Upper lobe of right lung (tissue), 1 donor: ENCODE results near the gene SHE. TPM values are rescaled to one million over a fixed set of nuclear protein-coding genes. Genes with fewer than 3 reads are reported as not detected.
A peak's percentile ranks its signal among the peaks of the same experiment; 100 is the strongest.

Experiments used
- ATAC-seq: fragments of 200-7000 bp; cut with Tn5 transposase; one replicate; pipeline ENCODE4 v1.9.1; 2020; ENCODE audit warnings: mild to moderate bottlenecking, moderate library complexity
- DNase-seq: peaks from one replicate; pipeline ENCODE4 v3.0.0-alpha.2; 2020
- H3K27ac ChIP-seq: fragments of 200-600 bp; one replicate; pipeline ENCODE4 v1.8.0; 2022
- H3K27me3 ChIP-seq: fragments of 200-600 bp; one replicate; pipeline ENCODE4 v1.8.0; 2022; ENCODE audit warnings: mild to moderate bottlenecking
- H3K36me3 ChIP-seq: fragments of 200-600 bp; one replicate; pipeline ENCODE4 v1.8.0; 2022
- H3K4me1 ChIP-seq: fragments of 200-600 bp; one replicate; pipeline ENCODE4 v1.8.0; 2022
- H3K4me3 ChIP-seq: fragments of 200-600 bp; one replicate; pipeline ENCODE4 v1.8.0; 2022; ENCODE audit warnings: mild to moderate bottlenecking
- H3K9me3 ChIP-seq: fragments of 200-600 bp; one replicate; pipeline ENCODE4 v1.8.0; 2022
- CTCF ChIP-seq: fragments of 200-600 bp; IDR thresholded peaks from one replicate; pipeline ENCODE4 v1.8.0; 2022; ENCODE audit warnings: antibody characterized with exemption
- intact Hi-C: fragments of 100-400 bp; cut with DNase I; formaldehyde crosslinking; loops from one replicate; pipeline ENCODE4 v1.11.0; 2022
- total RNA-seq: library from RNA; stranded (reverse); fragmentation: NEBNext Ultra II Directional; extraction: Animal tissue kit (Norgen Biotek cat#: 25700); gene quantifications from one replicate; pipeline ENCODE4 v1.2.1, GENCODE V29; 2021
- donor health status: DM: no; HTN: yes; CAD: no; lungs with severe emphysema.

Gene SHE
- total RNA-seq, 1 donor from 2014 or later = 48.3 TPM

- no peak for ATAC-seq
- no peak overlapping the region for H3K4me3 ChIP-seq
- H3K4me1 ChIP-seq = peaks cover 37% of the 10 kb centered on the region
- H3K27me3 ChIP-seq = no peaks in the 10 kb centered on the region
- intact Hi-C loops = loop anchor here (10.0 kb wide), 1 partner anchor 68 kb away; no protein-coding TSS in a partner anchor
- no peak for TF ChIP-seq CTCF
- DNase-seq = no peak
- H3K27ac ChIP-seq = no peak overlapping the region
- H3K9me3 ChIP-seq = no peaks in the 10 kb centered on the region
- H3K36me3 ChIP-seq = no peaks in the 10 kb centered on the region
These were observed 25.4 kb downstream of the SHE start for GRCh38 chr1:154476791-154477190.

- no peak for TF ChIP-seq CTCF
- peak; percentile 74 for DNase-seq
- H3K9me3 ChIP-seq = no peaks in the 10 kb centered on the region
These were observed 27.4 kb downstream of the SHE start for GRCh38 chr1:154474802-154475201.

DNA sequence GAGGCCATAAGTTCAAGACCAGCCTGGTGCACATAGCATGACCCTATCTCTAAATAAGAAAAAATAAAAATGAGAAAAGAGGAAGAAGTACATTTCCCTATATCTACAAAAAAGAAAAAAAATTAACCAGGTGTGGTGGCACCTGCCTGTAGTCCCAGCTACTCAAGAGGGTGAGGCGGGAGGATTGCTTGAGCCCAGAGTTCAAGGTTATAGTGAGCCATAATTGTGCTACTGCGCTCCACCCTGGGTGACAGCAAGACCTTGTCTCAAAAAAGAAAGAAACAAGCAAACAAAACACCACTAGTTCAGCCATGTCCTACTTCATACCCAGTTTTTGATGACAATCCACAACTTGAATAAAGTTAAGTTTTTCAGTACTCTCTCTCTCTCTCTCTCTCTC is 30.9 kb downstream of the SHE start:
- Histone ChIP-seq H3K27me3 (no peaks in the 10 kb centered on the region), H3K36me3 (no peaks in the 10 kb centered on the region), H3K9me3 (no peaks in the 10 kb centered on the region), H3K27ac (no peak overlapping the region), H3K4me1 (peaks cover 15% of the 10 kb centered on the region), H3K4me3 (no peak overlapping the region)
- no peak for TF ChIP-seq CTCF
- intact Hi-C loops = loop anchor here (10.0 kb wide), 1 partner anchor 73 kb away; no protein-coding TSS in a partner anchor
- DNase-seq = no peak
- ATAC-seq = no peak

More at GRCh38 chr1:154474802-154475201, 27.4 kb downstream of the SHE start:
- ATAC-seq = peak; percentile 81
- intact Hi-C loops = loop anchor here (10.0 kb wide), 1 partner anchor 70 kb away; no protein-coding TSS in a partner anchor
- Histone ChIP-seq H3K4me1 (peaks cover 21% of the 10 kb centered on the region), H3K27ac (no peak overlapping the region), H3K27me3 (no peaks in the 10 kb centered on the region), H3K36me3 (no peaks in the 10 kb centered on the region), H3K4me3 (no peak overlapping the region)

DNA sequence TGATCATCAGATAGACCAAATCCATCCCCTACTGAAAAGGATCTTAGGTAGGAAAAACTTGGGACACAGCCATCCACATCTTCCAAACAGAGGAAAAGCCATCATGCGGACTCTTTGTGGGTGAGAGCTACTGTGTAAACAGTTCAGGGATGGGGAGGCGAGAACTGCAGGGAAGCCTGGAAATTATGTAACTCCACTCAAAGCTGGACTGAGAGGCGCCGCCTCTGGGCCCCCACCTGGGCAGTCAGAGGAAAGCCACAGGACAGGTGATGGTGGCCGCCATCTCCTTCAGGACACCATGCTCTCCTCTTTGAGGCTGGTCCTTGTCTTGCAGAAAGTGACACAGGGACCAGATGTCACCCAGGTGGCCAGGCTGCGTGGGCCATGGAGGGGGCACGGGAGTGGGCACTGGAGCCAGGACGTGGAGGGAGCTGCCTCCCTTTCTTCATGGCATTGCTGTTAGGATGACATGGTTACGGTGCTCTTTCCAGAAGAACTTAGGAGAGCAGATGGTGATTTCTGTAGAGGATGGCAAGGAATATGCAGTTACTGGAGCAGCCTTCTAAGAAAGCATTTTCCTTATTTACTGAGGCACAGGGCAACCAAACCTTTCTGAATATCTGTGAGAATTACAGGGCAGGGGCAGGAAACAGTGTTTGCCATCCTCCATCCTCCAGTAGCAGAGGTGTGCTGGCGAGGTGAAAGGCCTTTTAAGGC is 32.2 kb downstream of the SHE start:
- H3K9me3 ChIP-seq = no peaks in the 10 kb centered on the region
- H3K4me1 ChIP-seq = peaks cover 9% of the 10 kb centered on the region
- no peak overlapping the region for H3K4me3 ChIP-seq
- H3K36me3 ChIP-seq = peaks cover 6% of the 10 kb centered on the region
- DNase-seq (peak; percentile 81), ATAC-seq (peak; percentile 86)
- intact Hi-C loops = loop anchor here (10.0 kb wide), 1 partner anchor 75 kb away; no protein-coding TSS in a partner anchor
- peak; percentile 11 for TF ChIP-seq CTCF
- H3K27ac ChIP-seq = no peak overlapping the region
- H3K27me3 ChIP-seq = no peaks in the 10 kb centered on the region

GRCh38 chr1:154468535-154469250 is 33.5 kb downstream of the SHE start:
- ATAC-seq (no peak), DNase-seq (peak; percentile 40)
- no peak overlapping the region for H3K27ac ChIP-seq
- no peaks in the 10 kb centered on the region for H3K9me3 ChIP-seq
- no peak for TF ChIP-seq CTCF
- H3K4me1 ChIP-seq = peaks cover 8% of the 10 kb centered on the region
- H3K4me3 ChIP-seq = no peak overlapping the region
- intact Hi-C loops = no loop called here
- H3K36me3 ChIP-seq = peaks cover 8% of the 10 kb centered on the region
- no peaks in the 10 kb centered on the region for H3K27me3 ChIP-seq
